OCI-LY7 (cell line): ENCODE data around the gene RNF208. TPM values are rescaled to one million over a fixed set of nuclear protein-coding genes. Genes with fewer than 3 reads are reported as not detected.
A peak's percentile ranks its signal among the peaks of the same experiment; 100 is the strongest.

ENCODE experiments used
- BruUV-seq: library from RNA; stranded (reverse); fragments of 400-500 nt; replicated peaks from 2 replicates; lab custom pipeline; 2021; lab: Mats Ljungman, UMichigan
- CTCF ChIA-PET: fragments of 300-600 bp; sonication (Branson Sonifier 250); formaldehyde crosslinking; loops from one replicate; lab custom pipeline; 2022; ENCODE audit warnings: antibody characterized with exemption; ENCODE audit not compliant: unreplicated experiment; lab: Charles Lee
- POLR2A ChIA-PET: fragments of 300-600 bp; sonication (Branson Sonifier 250); formaldehyde crosslinking; loops from one replicate; lab custom pipeline; 2022; ENCODE audit warnings: antibody characterized with exemption; lab: Charles Lee
- DNase-seq: peaks from one replicate; pipeline ENCODE4 v3.0.0-alpha.2; 2015; ENCODE audit warnings: low spot score
- H2AFZ ChIP-seq: fragments of 200-600 bp; sonication (generic), shearing (Covaris generic); 2 replicates; pipeline ENCODE4 v1.6.1; 2014; ENCODE audit warnings: mild to moderate bottlenecking, antibody characterized with exemption, low read length, moderate library complexity
- H3K27ac ChIP-seq: fragments of 200-600 bp; sonication (generic); 2 replicates; pipeline ENCODE4 v1.5.1; 2014; ENCODE audit warnings: mixed run types, low read depth, mild to moderate bottlenecking, moderate library complexity, low read length, inconsistent platforms; ENCODE audit not compliant: poor library complexity, severe bottlenecking
- H3K36me3 ChIP-seq: fragments of 200-600 bp; sonication (generic); 2 replicates; pipeline ENCODE4 v1.6.1; 2014; ENCODE audit warnings: mild to moderate bottlenecking, antibody characterized with exemption, low read length, moderate library complexity, mixed read lengths; ENCODE audit not compliant: insufficient read depth
- H3K4me1 ChIP-seq: fragments of 200-600 bp; sonication (generic); 2 replicates; pipeline ENCODE4 v1.5.1; 2014; ENCODE audit warnings: mild to moderate bottlenecking, low read length; ENCODE audit not compliant: insufficient read depth, poor library complexity, severe bottlenecking
- H3K4me2 ChIP-seq: fragments of 200-600 bp; sonication (generic); 2 replicates; pipeline ENCODE4 v1.6.1; 2014; ENCODE audit warnings: mild to moderate bottlenecking, low read length
- H3K4me3 ChIP-seq: fragments of 200-600 bp; sonication (generic); 2 replicates; pipeline ENCODE4 v1.5.1; 2014; ENCODE audit warnings: mild to moderate bottlenecking, low read depth, low read length; ENCODE audit not compliant: poor library complexity, severe bottlenecking
- H3K79me2 ChIP-seq: fragments of 200-600 bp; sonication (generic); 2 replicates; pipeline ENCODE4 v1.6.1; 2016; ENCODE audit warnings: low read depth, mild to moderate bottlenecking, low read length, moderate library complexity, mixed read lengths; ENCODE audit not compliant: insufficient read depth
- H3K9me2 ChIP-seq: fragments of 200-600 bp; sonication (generic); 2 replicates; pipeline ENCODE4 v1.6.1; 2016; ENCODE audit warnings: mild to moderate bottlenecking, low read length, mixed read lengths; ENCODE audit not compliant: insufficient read depth
- H3K9me3 ChIP-seq: fragments of 200-600 bp; sonication (generic); 2 replicates; pipeline ENCODE4 v1.6.1; 2014; ENCODE audit warnings: mild to moderate bottlenecking, mixed run types, low read length, mixed read lengths
- H4K20me1 ChIP-seq: fragments of 200-600 bp; sonication (generic); 2 replicates; pipeline ENCODE4 v1.6.1; 2014; ENCODE audit warnings: mild to moderate bottlenecking, antibody characterized with exemption, low read length, moderate library complexity, mixed read lengths; ENCODE audit not compliant: insufficient read depth
- EZH2phosphoT487 ChIP-seq: fragments of 200-600 bp; sonication (generic); IDR thresholded peaks from 2 replicates; pipeline ENCODE4 v1.6.1; 2018; ENCODE audit warnings: low read depth, borderline replicate concordance, mild to moderate bottlenecking, mixed run types, antibody characterized with exemption, low read length, moderate library complexity, mixed read lengths
- intact Hi-C: fragments of 100-400 bp; cut with micrococcal nuclease; formaldehyde crosslinking; loops from one replicate; pipeline ENCODE4 v1.10.0; 2022; ENCODE audit not compliant: unreplicated experiment
- total RNA-seq, 2 experiments: library from RNA; depleted of rRNA in 1 of 2; stranded (reverse); fragments of >200 nt in 1 of 2; shearing (Covaris generic) in 1 of 2; gene quantifications; 2 replicates each; pipeline ENCODE4 v1.2.3, GENCODE V29; 2014 to 2022
- TF ChIP-seq, protein P1 (sequence below): fragments of 200-600 bp; sonication (generic); conservative IDR thresholded peaks from 2 replicates; pipeline ENCODE4 v1.5.1; 2014; ENCODE audit warnings: mild to moderate bottlenecking, antibody characterized with exemption, low read length, moderate library complexity, mixed read lengths

Gene RNF208
- total RNA-seq, 2 experiments from 2014 or later: 0.47 to 5.5 TPM

GRCh38 chr9:137204731-137205125 is 17.3 kb downstream of the RNF208 start:
- intact Hi-C loops: no loop called here
- no peak for DNase-seq
- H3K4me3 ChIP-seq: peak overlapping the region; percentile 92
- POLR2A ChIA-PET: interaction anchor here (0.9 to 1.5 kb wide), 5 partner anchors 11 to 73 kb away, joined by 3 to 4 read pairs (median 4); partner anchors contain the start of gene RNF208
- H3K27ac ChIP-seq: peak overlapping the region; percentile 57
- no peaks in the 10 kb centered on the region for H3K9me3 ChIP-seq
- no peak overlapping the region for H2AFZ ChIP-seq
- H3K9me2 ChIP-seq: no peaks in the 10 kb centered on the region
- BruUV-seq: no TSS peak
- H3K79me2 ChIP-seq: peaks cover 62% of the 10 kb centered on the region
- H3K36me3 ChIP-seq: peaks cover 23% of the 10 kb centered on the region
- no peak for TF ChIP-seq EZH2phosphoT487
- TF ChIP-seq, protein P1, sequence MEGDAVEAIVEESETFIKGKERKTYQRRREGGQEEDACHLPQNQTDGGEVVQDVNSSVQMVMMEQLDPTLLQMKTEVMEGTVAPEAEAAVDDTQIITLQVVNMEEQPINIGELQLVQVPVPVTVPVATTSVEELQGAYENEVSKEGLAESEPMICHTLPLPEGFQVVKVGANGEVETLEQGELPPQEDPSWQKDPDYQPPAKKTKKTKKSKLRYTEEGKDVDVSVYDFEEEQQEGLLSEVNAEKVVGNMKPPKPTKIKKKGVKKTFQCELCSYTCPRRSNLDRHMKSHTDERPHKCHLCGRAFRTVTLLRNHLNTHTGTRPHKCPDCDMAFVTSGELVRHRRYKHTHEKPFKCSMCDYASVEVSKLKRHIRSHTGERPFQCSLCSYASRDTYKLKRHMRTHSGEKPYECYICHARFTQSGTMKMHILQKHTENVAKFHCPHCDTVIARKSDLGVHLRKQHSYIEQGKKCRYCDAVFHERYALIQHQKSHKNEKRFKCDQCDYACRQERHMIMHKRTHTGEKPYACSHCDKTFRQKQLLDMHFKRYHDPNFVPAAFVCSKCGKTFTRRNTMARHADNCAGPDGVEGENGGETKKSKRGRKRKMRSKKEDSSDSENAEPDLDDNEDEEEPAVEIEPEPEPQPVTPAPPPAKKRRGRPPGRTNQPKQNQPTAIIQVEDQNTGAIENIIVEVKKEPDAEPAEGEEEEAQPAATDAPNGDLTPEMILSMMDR: no peak
- H4K20me1 ChIP-seq: peaks cover 14% of the 10 kb centered on the region; the same call in 1 of the 2 replicates
- CTCF ChIA-PET: no interaction called here
- peak overlapping the region; percentile 97 for H3K4me2 ChIP-seq
- peaks cover 44% of the 10 kb centered on the region for H3K4me1 ChIP-seq

- ChIA-PET POLR2A (interaction anchor here (0.5 to 1.1 kb wide), 3 partner anchors 16 to 663 kb away, joined by 3 to 6 read pairs (median 5); no protein-coding TSS in a partner anchor), CTCF (no interaction called here)
- Histone ChIP-seq H3K27ac (peak overlapping the region; percentile 17), H3K79me2 (peaks cover 62% of the 10 kb centered on the region), H3K36me3 (peaks cover 12% of the 10 kb centered on the region; the same call in 1 of the 2 replicates), H3K4me2 (peak overlapping the region; percentile 97), H3K4me3 (peak overlapping the region; percentile 76), H3K9me2 (no peaks in the 10 kb centered on the region), H3K9me3 (no peaks in the 10 kb centered on the region), H3K4me1 (peaks cover 44% of the 10 kb centered on the region), H2AFZ (no peak overlapping the region), H4K20me1 (peaks cover 14% of the 10 kb centered on the region; the same call in 1 of the 2 replicates)
- no TSS peak for BruUV-seq
- intact Hi-C loops: loop anchor here (1.0 kb wide), 1 partner anchor 85 kb away; no protein-coding TSS in a partner anchor
- no peak for DNase-seq
- TF ChIP-seq, protein P1: no peak
- no peak for TF ChIP-seq EZH2phosphoT487
These were observed 19.1 kb downstream of the RNF208 start for GRCh38 chr9:137202966-137203365.
